Ishikawa (cell line): ENCODE data around the gene ADAM10.

Source experiments
- EGR1 ChIP-seq: IDR thresholded peaks from 2 replicates; pipeline ENCODE4 v1.6.1; 2012
- RAD21 ChIP-seq: IDR thresholded peaks from 2 replicates; pipeline ENCODE4 v1.6.1; 2012; ENCODE audit warnings: low read depth
- TAF1 ChIP-seq: IDR thresholded peaks from 2 replicates; pipeline ENCODE4 v1.6.1; 2012; ENCODE audit warnings: low read depth, mild to moderate bottlenecking
- YY1 ChIP-seq: IDR thresholded peaks from 2 replicates; pipeline ENCODE4 v1.6.1; 2012; ENCODE audit warnings: low read depth
- TF ChIP-seq, protein P1 (sequence below): IDR thresholded peaks from 2 replicates; pipeline ENCODE4 v1.6.1; 2012

DNA sequence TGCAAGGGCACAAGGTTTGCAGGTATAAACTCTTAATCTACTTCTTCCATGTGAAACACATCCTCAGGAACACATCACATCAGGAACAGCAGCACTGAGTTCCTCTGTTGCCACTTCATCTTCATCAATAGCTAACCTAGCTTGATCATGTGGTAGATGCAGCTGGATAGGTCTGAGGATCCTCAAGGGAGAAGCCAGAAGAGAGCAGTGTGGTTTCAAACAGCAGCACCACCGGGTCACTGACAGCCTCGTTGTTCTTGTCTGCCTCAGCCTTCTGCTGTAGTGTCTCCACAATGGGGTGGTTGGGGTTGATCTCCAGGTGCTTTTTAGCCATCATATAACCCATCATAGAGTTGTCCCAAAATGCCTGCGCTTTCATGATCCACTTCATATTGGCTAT lies 58.8 kb downstream of the ADAM10 start:
- no peak for TF ChIP-seq RAD21
- TF ChIP-seq TAF1, result no peak
- TF ChIP-seq EGR1, result no peak
- TF ChIP-seq, protein P1, sequence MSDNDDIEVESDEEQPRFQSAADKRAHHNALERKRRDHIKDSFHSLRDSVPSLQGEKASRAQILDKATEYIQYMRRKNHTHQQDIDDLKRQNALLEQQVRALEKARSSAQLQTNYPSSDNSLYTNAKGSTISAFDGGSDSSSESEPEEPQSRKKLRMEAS, result no peak
- no peak for TF ChIP-seq YY1
